Endothelial cell of umbilical vein (primary cell): ENCODE data around the gene IPO11. TPM values are rescaled to one million over a fixed set of nuclear protein-coding genes. Genes with fewer than 3 reads are reported as not detected.

Experiments
- BruUV-seq: library from RNA; stranded (reverse); fragments of 400-500 nt; replicated peaks from 2 replicates; lab custom pipeline; 2021; lab: Mats Ljungman, UMichigan
- CTCF ChIA-PET: fragments of 300-600, 350-600 bp; sonication (Branson Sonifier 250); formaldehyde crosslinking; loops from one replicate; lab custom pipeline; 2021; ENCODE audit warnings: antibody characterized with exemption, inconsistent platforms; lab: Charles Lee
- POLR2A ChIA-PET: fragments of 300-600, 350-600 bp; sonication (Branson Sonifier 250); formaldehyde crosslinking; loops from one replicate; lab custom pipeline; 2021; ENCODE audit warnings: antibody characterized with exemption, inconsistent platforms; lab: Charles Lee
- DNase-seq: peaks from one replicate; pipeline ENCODE4 v3.0.0-alpha.2; 2011; ENCODE audit warnings: low read depth, low spot score
- FAIRE-seq: peaks from 2 replicates; lab custom pipeline; 2011; peaks lifted over from hg19 to GRCh38; lab: Jason Lieb, UNC
- H2AFZ ChIP-seq: 2 replicates; pipeline ENCODE4 v1.6.0; 2012; ENCODE audit warnings: low read depth, low read length, control low read depth, inconsistent platforms
- H3K27ac ChIP-seq: 2 replicates; pipeline ENCODE4 v1.5.1; 2011; ENCODE audit warnings: low read depth, mild to moderate bottlenecking, control low read depth, low read length, moderate library complexity; ENCODE audit not compliant: insufficient read depth
- H3K27me3 ChIP-seq, 2 experiments: 2 replicates each; pipeline versions ENCODE4 v1.6.0 to v1.6.1; 2011; ENCODE audit warnings: low read length in 2 of 2, mixed read lengths in 1 of 2; ENCODE audit not compliant: control insufficient read depth in 2 of 2, insufficient read depth in 2 of 2
- H3K36me3 ChIP-seq, 2 experiments: 2 replicates in 1 of 2; 3 replicates in 1 of 2; pipeline ENCODE4 v1.5.1; 2011; ENCODE audit warnings: low read length in 2 of 2, mild to moderate bottlenecking in 1 of 2, moderate library complexity in 1 of 2; ENCODE audit not compliant: control insufficient read depth in 2 of 2, insufficient read depth in 2 of 2; ENCODE audit errors: extremely low read depth in 1 of 2
- H3K4me1 ChIP-seq: 3 replicates; pipeline ENCODE4 v1.5.1; 2011; ENCODE audit warnings: mild to moderate bottlenecking, low read length; ENCODE audit not compliant: control insufficient read depth, insufficient read depth; ENCODE audit errors: extremely low read depth
- H3K4me2 ChIP-seq: 2 replicates; pipeline ENCODE4 v1.6.1; 2011; ENCODE audit warnings: low read length, control low read depth, mixed read lengths; ENCODE audit not compliant: insufficient read depth
- H3K4me3 ChIP-seq, 3 experiments: fragments of 200-600 bp in 1 of 3; sonication (generic), shearing (Covaris generic) in 1 of 3; replicated peaks in 1 of 3; 2 replicates each; pipeline ENCODE4 v1.5.1; 2011 to 2016; ENCODE audit warnings: control low read depth in 3 of 3, low read length in 3 of 3, mild to moderate bottlenecking in 2 of 3, inconsistent platforms in 1 of 3, low read depth in 1 of 3, moderate library complexity in 1 of 3; ENCODE audit not compliant: insufficient read depth in 1 of 3
- H3K79me2 ChIP-seq: 2 replicates; pipeline ENCODE4 v1.6.0; 2012; ENCODE audit warnings: low read length, inconsistent platforms; ENCODE audit not compliant: control insufficient read depth, insufficient read depth
- H3K9ac ChIP-seq: replicated peaks from 2 replicates; pipeline ENCODE3; 2011; ENCODE audit warnings: low read length, control low read depth; ENCODE audit not compliant: insufficient read depth; ENCODE audit errors: extremely low read depth
- H3K9me1 ChIP-seq: replicated peaks from 3 replicates; pipeline ENCODE4 v1.6.0; 2011; ENCODE audit warnings: mild to moderate bottlenecking, low read length; ENCODE audit not compliant: control insufficient read depth, insufficient read depth; ENCODE audit errors: extremely low read depth
- H3K9me3 ChIP-seq: replicated peaks from 2 replicates; pipeline ENCODE4 v1.5.1; 2012; ENCODE audit warnings: low read length, inconsistent platforms; ENCODE audit not compliant: control insufficient read depth, insufficient read depth
- H4K20me1 ChIP-seq: replicated peaks from 2 replicates; pipeline ENCODE3; 2011; ENCODE audit warnings: mild to moderate bottlenecking, low read length; ENCODE audit not compliant: control insufficient read depth, insufficient read depth; ENCODE audit errors: extremely low read depth
- CTCF ChIP-seq, 2 donors: IDR thresholded peaks; 1 replicate in 1 of 2; 2 replicates in 1 of 2; pipeline ENCODE4 v1.5.1; 2011; ENCODE audit warnings: low read length in 2 of 2, mild to moderate bottlenecking in 2 of 2, moderate library complexity in 2 of 2, control low read depth in 1 of 2, inconsistent platforms in 1 of 2, low read depth in 1 of 2; ENCODE audit not compliant: insufficient read depth in 1 of 2; ENCODE audit errors: extremely low read depth in 1 of 2
- EZH2 ChIP-seq: IDR thresholded peaks from 2 replicates; pipeline ENCODE4 v1.6.1; 2012; ENCODE audit warnings: borderline replicate concordance, low read depth, mild to moderate bottlenecking, moderate library complexity, low read length, inconsistent platforms; ENCODE audit not compliant: severe bottlenecking
- FOS ChIP-seq: IDR thresholded peaks from 2 replicates; pipeline ENCODE4 v1.6.1; 2011; ENCODE audit warnings: mild to moderate bottlenecking, low read length, moderate library complexity, borderline replicate concordance; ENCODE audit not compliant: insufficient read depth
- GATA2 ChIP-seq: IDR thresholded peaks from 2 replicates; pipeline ENCODE4 v1.7.0; 2011; ENCODE audit warnings: low read depth, mild to moderate bottlenecking, moderate library complexity, mixed read lengths, low read length; ENCODE audit not compliant: insufficient read length, insufficient read depth
- JUN ChIP-seq: IDR thresholded peaks from 2 replicates; pipeline ENCODE4 v1.6.1; 2011; ENCODE audit warnings: borderline replicate concordance, low read depth; ENCODE audit not compliant: insufficient read length, insufficient read depth
- MYC ChIP-seq: IDR thresholded peaks from one replicate; pipeline ENCODE4 v1.6.1; 2011; ENCODE audit warnings: mild to moderate bottlenecking, low read depth, low read length
- POLR2A ChIP-seq: IDR thresholded peaks from 2 replicates; pipeline ENCODE4 v1.6.1; 2012; ENCODE audit warnings: low read depth, mild to moderate bottlenecking, control low read depth, low read length
- POLR2AphosphoS5 ChIP-seq: IDR thresholded peaks from 2 replicates; pipeline ENCODE4 v1.6.1; 2012; ENCODE audit warnings: low read depth, mild to moderate bottlenecking, control low read depth, low read length, moderate library complexity; ENCODE audit not compliant: insufficient read depth
- dilution Hi-C: fragments of 300-500 bp; cut with MboI; formaldehyde crosslinking; loops from one replicate; pipeline ENCODE4 v1.15.0; 2019; ENCODE audit warnings: low sequenced_read_pairs; ENCODE audit not compliant: extremely low pct_ligation_motif_present
- intact Hi-C: fragments of 100-400 bp; cut with micrococcal nuclease; formaldehyde crosslinking; loops from one replicate; pipeline ENCODE4 v1.10.0; 2022
- polyA plus RNA-seq, 4 experiments: library from polyadenylated mRNA; depleted of rRNA in 3 of 4; stranded (reverse) in 3 of 4; unstranded in 1 of 4; fragments of >200 nt; gene quantifications; 2 replicates each; pipeline versions ENCODE4 v1.2.1 to v1.2.3, GENCODE V29; 2011 to 2012; ENCODE audit warnings: missing spikeins in 1 of 4
- total RNA-seq: library from RNA; stranded (reverse); gene quantifications from 2 replicates; pipeline ENCODE4 v1.2.3, GENCODE V29; 2021
- TF ChIP-seq, protein P1 (sequence below): IDR thresholded peaks from 2 replicates; pipeline ENCODE4 v1.6.1; 2011; ENCODE audit not compliant: insufficient read depth, insufficient read length

The IPO11 gene
- total and polyA plus RNA-seq, 2 donors (not counting 3 experiments of a cell fraction or from before 2014, with no cell fraction given): 38.5 to 80.9 TPM

DNA sequence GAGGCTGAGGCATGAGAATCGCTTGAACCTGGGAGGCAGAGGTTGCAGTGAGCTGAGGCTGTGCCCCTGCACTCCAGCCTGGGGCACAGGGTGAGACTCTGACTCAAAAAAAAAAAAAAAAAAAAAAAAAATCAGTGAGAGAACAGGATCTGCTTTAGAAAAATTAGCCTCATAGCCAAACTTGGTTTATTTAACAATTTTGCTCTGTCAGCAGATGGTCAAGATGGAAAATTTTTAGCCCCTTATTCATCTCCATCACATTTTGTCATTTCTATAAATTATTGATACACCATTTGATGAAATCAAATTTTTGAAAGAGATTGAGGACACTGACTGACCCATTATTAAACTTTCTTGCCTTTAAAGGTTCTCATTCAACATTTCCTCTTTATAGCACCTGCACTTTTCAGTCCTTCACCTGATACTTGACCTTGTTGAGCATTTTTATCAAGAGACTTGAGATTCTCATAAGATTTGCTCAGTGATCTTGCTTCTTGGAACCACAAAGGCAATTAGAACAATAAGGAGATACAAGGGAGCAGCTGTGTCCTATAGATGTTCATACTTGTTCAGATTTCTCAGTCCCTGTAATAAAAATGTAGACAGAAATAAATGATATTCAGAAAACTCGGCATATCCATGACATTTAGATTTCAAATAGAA is 204.2 kb downstream of the IPO11 start:
- FAIRE-seq (no peak), DNase-seq (no peak)
- intact Hi-C loops: no loop called here
- Histone ChIP-seq H3K36me3 (peaks cover 4 to 7% of the 10 kb centered on the region in 2 experiments), H4K20me1 (no peaks in the 10 kb centered on the region), H3K79me2 (peaks cover 9% of the 10 kb centered on the region), H3K9me1 (no peaks in the 10 kb centered on the region), H3K27ac (no peak overlapping the region), H3K9ac (no peak overlapping the region), H3K4me1 (no peaks in the 10 kb centered on the region), H3K4me3 (no peak overlapping the region), H2AFZ (no peak overlapping the region), H3K27me3 (no peaks in the 10 kb centered on the region), H3K4me2 (no peak overlapping the region), H3K9me3 (no peaks in the 10 kb centered on the region)
- BruUV-seq: no TSS peak
- no peak for TF ChIP-seq POLR2A
- no peak for TF ChIP-seq CTCF (IDR thresholded peaks at IDR 0.05; ENCODE audit: extremely low read depth in 1 of 2, insufficient read depth in 1 of 2, low read depth in 1 of 2, low read length in 2 of 2)
- no peak for TF ChIP-seq EZH2
- no peak for TF ChIP-seq JUN
- TF ChIP-seq, protein P1, sequence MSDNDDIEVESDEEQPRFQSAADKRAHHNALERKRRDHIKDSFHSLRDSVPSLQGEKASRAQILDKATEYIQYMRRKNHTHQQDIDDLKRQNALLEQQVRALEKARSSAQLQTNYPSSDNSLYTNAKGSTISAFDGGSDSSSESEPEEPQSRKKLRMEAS: no peak
- no peak for TF ChIP-seq FOS
- TF ChIP-seq MYC: no peak
- no peak for TF ChIP-seq POLR2AphosphoS5
- no peak for TF ChIP-seq GATA2
- ChIA-PET POLR2A (no interaction called here), CTCF (interaction anchor here (1.3 kb wide), 1 partner anchor 157 kb away, joined by 3 read pairs; no protein-coding TSS in a partner anchor)
- dilution Hi-C loops: no loop called here
